NCI-H2107 treated with DMSO at 0.1 percent for 48 hours (cell line): ENCODE measurements around the gene PPDPF.
"Not testable (repeated sequence)": the region's sequence is repeated elsewhere in the genome, so short reads cannot be mapped to it uniquely, and the experiment has no call there.

Source experiments
- DNase-seq: peaks from one replicate; lab custom pipeline; 2025; ENCODE audit not compliant: unreplicated experiment; lab: John Stamatoyannopoulos, UW

Gene PPDPF

DNA sequence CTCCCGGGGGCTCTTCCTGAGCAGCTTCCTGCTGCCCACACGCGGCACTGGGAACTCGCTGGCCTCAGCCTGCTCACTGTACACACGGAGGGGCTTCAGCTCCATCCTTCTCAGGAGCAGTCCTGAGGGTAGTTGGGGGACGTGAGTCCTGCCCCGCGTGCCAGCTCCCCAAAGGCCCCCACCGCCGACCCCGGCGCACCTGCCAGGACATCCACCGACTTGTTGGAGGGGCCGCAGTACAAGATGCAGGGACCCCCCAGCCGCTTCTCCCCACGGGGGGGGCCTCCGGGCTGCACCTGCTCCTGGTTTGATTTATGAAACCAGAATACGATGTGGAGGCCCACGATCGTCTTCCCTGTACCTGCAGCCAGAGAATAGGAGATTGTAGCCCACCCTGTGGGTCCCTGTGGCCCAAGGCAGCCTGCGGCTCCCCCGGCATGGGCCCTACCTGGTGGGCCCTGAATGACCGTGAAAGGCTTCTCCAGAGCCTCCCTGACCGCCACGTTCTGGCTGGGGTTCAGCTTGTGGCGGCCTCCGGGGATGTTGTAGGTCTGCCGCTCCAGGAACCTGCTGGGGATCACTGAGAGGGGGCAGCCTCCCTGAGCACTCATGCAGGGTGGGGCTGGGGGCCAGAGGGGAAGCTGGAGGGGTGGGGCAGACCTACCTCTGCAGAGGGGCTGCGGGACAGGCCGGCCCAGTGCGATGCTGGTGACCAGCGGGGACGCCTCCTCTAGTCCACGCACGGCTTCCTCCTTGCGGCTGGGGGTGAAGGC is 41.2 kb downstream of the PPDPF start:
- no peak for DNase-seq

DNA sequence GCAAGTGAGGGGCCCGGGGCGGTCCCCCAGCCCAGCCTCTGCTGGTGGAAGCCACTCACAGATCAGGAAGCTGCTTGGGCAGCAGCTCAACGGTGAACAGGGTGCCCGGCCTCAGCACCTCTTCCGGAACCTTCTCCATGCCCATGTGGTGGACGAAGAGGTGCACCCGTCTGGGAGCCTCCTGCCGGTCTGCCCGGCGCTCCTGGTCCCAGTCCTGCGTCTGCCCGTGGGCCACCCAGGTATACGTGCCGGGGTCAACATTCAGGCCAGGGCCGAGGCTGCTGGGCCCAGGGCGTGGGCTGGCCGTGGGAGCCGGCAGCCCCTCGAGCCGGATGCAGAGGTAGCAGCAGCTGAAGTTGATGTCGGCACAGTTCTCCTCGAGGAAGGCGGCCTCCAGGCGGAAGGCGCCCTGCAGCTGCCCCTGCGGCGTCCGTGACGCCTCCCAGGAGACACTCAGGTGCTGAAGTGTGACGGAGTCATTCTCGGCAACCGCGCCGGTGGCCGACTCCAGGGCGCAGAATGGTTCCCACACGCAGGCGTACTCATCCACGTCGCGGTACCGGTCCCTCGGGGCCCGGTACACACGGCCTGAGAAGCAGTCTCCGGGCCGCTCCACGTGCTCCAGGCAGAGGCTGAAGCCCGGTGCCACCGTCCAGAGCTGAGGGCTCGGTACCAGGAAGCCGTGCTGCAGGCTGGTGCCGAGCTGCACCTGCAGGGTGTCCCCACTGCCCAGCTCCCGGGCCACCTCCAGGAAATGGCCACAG is 42.1 kb downstream of the PPDPF start:
- DNase-seq = no peak

DNA sequence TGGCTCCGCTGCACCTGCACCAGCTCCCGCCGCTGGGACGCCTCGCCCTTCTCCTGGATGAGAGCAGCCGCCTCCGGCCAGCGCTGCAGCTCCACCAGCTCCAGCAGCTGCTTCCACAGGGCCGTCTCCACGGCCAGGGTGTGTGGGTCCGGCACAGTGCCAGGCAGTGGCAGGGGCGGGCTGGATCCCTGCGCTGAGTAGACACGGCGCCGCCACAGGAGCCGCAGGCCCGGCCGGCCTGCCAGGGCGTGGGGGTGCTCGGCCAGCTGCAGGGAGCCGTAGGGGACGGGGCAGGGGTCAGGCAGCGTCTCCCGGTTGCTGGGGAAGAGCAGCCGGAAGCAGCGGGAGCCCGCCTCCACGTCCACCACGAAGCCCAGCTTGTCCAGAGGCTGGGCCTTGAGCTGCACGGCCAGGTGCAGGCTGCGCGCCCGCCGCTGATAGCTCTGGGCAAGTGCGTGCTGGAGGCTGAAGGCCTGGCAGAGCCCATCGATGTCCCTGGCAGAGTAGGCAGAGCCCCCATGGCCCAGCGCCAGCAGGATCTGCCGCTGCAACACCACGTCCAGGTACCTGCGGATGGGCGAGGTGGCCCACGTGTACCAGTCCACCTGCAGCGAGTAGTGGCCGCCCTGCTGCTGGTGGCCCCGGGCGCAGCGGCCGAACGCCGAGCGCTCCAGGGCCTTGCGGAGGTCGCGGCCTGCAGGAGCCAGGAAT is 42.8 kb downstream of the PPDPF start:
- DNase-seq = no peak

DNA sequence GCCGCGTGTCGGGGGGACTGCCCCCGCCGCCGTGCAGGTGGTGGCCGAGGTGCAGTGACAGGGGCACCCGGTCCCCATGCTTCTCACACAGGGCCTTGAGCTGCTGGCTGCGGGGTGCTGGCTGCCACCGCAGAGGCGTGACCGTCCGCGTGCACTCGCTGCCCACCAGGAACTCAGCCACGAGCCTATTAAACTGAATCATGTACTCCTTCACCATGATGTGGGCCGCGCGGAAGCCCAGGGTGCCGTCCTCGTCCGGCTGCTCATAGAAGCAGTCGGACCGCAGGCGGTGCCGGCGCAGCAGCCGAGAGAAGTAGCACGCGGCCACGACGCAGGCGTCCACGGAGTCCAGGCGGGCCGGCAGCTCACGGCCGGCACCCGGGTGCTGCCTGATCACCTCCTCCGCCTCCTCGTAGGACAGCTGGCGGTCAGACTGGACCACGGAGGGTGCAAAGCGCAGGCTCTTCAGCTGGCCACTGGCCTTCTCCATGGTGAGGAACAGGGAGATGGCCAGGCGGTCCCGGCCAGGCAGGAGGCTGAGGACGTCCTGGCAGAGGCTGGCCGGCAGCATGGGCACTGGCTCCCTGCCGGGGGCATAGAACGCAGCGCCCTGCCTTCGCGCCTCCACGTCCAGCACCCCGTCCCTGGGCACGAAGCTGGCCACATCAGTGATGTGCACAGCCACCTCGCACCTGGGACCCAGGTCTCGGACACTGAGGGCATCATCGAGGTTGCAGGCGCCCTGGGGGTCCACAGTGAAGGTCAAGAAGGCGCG is 43.7 kb downstream of the PPDPF start:
- no peak for DNase-seq

DNA sequence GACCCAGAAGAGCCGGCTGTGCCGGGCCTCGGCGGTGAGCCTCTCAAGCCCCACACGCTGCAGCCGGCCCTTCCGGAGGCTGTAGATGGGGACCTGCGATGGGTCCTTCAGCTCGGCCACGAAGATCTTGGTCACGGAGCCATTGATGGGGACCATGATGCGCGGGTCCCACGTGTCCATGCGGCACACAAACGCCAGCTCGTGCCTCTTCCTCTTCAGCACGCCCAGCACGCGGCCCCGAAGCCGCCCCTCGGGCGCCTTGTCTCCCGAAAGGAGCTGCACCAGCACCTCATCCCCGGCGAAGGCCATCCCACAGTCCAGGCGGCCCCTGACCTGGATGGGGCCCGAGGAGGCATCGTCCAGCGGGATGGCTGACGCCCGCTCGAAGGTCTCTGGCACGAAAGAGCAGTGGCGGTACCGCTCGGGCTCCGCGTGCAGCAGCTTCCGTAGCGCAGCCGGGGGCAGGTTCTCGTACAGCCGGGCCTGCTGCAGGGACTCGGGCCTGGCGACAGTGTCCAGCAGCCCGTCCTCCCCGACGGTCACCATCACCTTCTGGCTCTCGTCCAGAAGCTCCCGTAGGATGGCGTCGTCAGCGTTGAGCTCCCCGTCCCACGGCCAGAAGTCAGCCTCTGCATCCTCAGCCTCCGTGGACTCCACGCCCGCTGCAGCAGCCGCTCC is 44.6 kb downstream of the PPDPF start:
- DNase-seq = no peak

DNA sequence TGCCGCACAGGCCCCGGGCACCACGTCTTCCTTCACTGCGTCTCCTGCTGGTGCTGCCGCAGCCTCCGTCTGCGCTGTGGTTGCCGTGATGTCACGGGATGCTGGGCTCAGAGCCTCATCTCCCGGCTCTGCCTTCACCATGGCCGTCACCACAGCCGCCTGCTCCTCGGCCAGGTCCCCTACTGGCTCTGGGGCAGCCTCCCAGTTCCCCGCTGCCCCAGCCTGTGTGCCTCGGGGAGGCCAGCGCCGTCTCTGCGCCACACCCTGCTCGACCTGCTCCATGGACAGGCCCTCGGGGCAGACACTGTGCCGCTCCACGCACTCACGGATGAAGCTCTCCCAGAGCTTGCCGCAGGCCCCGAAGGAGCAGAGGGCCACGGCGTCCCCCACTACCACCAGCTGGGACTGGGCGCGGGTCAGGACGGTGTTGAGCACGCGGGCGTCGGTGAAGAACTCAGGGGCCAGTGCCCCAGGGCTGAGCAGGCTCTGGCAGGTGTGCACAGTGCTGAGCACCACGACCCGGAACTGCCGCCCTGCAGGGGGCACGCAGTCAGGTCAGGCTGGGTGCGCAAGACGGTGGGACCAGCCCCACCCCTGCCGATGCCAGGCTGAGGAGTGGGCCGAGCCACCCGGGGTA is 45.3 kb downstream of the PPDPF start:
- DNase-seq = no peak

DNA sequence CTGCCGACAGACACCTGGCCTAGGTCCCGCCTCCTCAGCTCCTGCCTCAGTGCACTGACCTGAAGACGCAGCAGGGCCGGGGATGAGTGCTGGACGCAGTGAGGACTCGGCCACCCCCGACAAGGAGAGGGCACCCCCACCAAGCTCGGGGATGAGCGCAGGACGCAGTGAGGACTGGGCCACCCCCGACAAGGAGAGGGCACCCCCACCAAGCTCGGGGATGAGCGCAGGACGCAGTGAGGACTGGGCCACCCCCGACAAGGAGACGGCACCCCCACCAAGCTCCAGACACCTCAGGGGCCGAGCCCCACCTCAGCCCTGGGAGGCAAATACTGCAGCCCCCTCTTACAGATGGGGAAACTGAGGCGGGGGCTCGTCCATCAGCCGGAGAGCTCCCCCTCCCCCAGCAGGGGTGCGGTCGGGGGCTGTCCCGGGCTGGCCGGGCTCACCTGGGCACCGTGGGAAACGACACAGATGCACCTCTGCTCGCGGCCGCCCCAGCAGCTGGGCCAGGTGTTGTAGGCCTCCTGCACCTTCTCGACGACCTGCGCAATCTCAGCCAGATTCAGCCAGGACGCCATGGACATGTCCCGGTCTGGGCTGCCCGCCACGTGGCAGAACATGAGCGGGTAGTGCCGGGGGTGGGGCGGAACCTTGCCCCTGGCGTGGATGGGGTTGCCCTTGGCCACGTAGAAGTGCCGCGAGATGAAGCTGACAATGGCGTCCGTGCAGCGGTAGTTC is 46.0 kb downstream of the PPDPF start:
- DNase-seq = no peak

DNA sequence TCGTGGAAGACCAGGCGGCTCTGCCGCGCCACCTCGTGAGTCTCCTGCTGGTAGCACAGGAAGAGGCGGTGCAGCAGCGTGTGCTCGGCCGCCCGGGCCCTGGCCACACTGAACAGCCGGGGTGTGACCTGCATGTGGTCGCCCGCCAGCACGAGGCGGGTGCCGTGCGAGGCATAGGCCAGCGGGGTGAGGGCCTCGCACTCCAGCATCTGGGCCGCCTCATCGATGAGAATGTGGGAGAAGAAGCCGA is 46.5 kb downstream of the PPDPF start:
- DNase-seq = no peak

DNA sequence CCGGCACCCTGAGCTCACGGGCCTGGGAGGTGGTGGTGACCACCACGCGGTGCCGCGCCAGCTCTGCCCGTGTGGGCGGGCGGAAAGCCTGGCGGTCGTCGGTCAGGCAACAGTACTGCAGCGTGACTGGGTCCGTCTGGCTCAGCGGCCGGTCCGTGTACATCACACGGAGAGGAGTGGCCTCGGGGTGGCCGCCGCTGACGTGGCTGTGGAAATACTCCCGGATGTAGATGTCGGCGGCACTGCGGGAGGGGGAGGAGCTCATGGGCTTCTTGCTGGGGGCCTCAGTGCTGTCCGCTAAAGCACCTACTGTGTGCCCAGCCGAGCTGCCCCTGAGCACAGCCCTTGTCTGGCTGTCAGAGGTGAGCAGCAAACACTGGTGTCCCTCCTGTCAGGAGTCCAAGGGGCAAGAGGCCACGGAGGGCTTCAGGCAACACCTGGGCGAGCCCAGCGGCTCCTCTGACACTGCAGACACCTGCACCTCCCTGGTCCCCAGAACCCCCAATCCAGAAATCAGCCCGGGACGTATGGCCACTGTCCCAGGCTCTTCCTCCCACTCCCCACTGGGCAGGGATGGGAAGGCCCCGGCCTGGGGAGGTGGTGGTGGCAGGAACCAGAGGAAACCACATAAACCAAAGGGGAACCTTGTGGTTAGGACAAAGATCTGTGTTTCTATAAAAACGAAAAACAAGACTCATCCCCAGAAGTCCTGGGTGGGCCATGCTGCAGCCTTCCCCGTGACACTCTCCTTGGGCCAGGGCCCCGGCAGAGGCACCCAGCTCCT is 47.0 kb downstream of the PPDPF start:
- DNase-seq = no peak

DNA sequence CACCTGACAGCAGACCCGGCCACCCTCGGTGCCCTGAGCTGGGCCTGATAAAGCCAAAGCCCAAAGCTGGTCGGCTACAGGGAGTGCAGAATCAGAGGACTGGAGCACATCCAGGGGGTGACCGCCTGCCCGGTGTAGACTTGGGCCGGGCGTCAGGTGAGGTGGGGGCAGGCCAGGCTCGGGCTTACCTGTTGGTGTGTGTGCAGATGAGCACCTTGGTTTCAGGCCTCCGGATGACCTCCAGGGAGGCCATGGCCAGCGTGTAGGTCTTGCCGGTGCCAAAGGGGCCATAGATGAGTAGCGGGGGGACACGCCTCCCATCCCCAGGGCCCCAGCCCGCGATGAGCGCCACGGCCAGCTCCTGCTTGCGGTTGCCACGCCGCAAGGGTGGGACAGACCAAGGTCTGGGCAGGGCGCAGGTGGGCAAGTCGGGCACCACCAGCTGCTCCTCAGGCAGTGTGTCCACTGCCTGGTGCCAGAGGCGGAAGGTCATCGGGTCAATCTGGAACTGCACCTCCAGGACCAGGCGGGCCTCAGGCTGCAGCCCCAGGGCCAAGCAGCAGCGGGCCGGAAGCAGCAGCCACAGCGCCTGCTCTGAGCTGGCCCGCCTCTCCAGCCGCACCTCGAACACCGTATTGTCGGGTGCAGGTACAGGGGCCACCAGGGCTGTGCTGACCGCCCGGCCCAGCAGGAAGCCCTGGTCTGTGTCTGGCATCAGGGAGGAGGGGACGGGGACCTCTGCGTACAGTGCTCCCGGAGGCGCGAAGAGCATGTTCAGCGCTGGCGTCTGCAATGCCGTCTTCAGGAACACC is 47.8 kb downstream of the PPDPF start:
- DNase-seq = no peak

DNA sequence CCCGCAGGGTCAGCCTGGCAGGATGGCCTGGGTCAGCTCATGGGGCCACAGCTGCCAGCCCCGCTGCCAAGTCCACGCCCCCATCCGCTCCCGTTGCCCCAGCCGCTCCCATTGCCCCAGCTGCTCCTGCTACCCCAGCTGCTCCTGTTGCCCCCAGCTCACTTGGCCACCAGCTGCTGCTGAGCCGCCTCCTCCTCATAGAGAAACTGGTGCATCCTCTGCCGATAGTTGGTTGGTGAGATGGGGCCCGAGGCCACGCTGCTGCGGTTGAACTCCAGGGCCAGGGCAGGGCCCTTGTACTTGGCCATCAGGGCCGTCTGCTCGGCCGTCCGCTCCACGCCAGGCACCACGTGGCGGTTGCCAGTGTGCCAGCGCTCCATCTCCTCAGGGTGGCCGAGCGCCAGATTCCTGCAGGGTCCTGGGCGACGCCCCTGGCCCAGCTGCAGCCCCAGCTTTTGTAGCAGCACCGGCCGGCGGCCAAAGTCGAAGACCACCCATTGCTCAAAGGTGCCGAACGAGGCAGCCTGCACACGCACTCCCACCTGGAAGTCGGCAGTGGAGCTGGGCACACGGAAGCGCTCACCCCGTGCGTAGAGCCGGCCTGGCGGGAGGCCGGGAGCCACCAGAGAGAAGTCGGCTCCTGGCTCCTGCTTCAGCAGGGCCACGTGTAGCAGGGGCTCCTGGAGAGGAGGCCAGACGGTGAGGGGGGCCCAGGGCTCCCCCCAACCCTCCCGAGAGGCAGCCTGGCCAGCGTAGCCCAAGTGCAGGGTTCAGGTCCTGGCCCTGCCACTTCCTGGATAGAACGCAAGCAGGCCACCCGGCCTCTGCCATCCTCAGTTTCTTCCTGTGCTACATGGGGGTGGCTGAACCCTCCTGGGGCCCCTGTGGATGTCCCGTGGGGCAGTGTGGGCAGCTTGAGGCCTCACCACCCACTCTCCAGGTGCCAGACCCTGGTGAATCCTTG is 48.7 kb downstream of the PPDPF start:
- no peak for DNase-seq

DNA sequence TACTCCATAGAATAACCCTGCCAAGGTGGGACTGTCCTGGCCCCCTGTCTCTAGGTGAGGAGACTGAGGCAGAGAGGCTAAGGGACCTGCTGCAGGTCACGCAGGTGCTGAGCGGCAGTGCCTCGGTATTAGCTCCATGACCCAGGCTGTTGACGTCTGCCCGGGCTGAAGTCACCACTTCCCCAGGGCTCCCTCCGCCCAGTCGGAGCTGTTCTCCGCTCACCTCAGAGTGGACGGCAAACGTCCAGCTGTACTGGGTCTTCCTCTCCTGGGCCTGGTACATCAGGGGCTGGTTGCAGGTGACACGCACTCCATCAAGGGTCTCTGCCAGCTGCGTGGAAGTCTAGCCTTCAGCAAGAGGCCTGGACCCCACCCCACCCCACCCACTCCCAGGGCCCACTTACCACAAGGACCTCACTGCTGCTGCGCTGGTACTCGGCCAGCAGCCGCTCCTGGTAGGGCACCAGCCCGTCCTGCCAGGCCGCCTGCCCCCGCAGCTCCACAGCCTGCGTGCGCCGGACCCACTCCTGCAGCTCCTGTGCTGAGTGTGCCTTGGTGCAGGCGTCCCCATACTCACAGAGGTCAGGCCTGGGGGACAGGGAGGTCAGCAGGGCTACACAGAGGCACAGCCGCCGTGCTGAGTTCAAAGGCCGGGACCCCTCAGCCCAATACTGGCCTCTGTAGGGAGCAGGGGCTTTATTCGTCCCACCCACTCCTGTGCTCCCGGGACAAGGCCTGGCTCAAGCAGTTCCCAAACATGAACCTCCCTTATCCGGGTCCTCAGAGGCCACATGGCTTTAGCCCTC is 49.9 kb downstream of the PPDPF start:
- no peak for DNase-seq

DNA sequence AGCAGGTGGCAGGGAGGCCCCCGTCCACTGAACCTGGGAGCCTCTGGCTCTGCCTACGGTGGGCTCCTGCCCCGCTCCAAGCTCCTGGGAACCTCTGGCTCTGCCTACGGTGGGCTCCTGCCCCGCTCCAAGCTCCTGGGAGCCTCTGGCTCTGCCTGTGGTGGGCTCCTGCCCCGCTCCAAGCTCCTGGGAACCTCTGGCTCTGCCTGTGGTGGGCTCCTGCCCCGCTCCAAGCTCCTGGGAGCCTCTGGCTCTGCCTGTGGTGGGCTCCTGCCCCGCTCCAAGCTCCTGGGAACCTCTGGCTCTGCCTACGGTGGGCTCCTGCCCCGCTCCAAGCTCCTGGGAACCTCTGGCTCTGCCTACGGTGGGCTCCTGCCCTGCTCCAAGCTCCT is 50.5 kb downstream of the PPDPF start:
- not testable (repeated sequence) for DNase-seq
